NCI-H345 (cell line): ENCODE data around the gene LSAMP.
"Not testable (repeated sequence)": the region's sequence is repeated elsewhere in the genome, so short reads cannot be mapped to it uniquely, and the experiment has no call there.

Experiments used
- DNase-seq: peaks from one replicate; lab custom pipeline; 2025; lab: John Stamatoyannopoulos, UW

The LSAMP gene

DNA sequence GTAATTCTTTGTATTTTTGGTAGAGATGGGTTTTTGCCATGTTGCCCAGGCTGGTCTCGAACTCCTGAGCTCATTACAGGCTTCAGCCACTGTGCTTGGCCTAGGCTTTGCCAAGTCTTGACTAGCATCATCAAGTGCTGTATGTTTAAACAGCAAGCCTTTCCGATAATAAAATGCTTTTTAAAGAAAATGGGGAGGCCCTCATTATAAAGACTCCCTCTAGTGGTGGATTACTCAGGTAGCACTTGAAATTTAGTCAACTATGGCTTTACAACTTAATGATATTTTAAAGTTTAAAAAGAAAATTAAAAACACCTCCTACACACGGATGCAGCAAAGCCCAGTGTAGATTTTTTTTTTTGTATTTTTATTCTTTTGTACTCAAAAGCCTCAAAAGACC, 608.3 kb downstream of the LSAMP start:
- DNase-seq = no peak

DNA sequence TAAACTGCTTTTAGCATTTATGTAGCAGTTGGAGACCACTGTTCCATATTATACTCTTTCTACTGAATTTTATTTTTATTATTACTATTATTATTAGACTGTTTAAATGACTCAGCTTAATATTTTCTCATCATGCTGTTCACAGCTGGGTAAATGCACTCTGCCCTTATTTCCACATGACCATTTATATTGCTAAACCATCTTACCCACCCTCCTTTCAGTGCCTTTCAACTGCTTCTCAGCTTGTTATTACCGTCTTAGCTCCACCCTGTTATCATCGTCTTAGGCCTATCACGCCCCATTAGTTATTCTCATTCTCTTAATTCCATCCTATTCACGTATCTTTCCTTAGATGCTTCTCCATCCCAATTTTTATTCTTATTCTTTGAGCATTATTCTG, 609.3 kb downstream of the LSAMP start:
- no peak for DNase-seq

DNA sequence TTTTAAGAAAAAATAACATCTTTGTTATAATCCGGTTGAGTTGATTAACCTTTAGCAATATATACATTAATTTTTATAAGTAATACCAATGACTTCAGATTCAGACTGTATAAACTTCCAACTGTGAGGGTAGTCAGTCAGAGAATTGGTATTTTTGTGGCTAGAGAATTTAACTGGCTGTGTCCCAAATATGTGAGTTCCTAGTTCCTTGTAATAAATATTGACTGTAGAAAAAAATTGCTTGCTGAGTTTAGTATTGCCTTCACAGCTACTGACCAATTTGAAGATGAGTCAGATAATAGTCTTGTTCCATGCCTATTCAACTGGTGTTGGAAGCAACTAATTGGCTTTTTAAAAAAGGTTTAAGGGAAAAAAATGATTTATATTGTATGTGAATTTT, 611.2 kb downstream of the LSAMP start:
- DNase-seq = no peak

DNA sequence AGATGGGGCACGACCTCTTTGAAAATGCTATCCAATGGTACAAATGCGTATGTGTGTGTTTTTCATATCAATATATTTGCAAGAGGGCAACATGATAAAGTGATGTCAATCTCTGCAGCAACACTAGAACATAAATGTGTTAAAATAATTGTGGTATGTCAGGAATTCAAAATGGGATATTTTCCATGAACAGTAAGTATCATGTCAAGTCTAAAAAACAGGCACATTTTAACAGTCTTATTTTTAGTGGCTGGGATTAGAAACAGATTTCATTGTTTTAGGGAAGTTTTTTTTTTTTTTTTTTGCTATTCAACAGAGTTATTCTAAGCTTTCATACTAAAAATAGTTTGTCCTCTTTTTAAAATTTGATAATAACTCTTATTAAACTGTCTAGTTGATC, 612.2 kb downstream of the LSAMP start:
- no peak for DNase-seq

DNA sequence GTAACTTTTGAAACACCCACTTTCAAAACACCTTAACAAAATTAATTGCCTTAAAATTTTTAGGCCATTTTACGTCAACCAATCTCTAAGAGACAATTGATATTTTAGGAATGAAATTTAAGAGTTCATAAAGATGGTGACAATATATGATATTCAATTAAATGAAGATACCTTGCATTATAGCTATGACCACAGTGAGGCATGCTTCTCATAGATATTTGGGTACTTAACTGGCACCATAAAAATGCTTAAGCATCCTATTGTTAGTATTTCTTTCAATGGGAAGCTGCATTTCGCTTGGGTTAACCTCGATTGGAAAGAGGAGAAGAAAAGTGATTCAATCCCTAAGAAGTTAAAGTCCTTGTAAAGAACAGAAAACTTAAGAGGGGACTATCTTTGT, 613.0 kb downstream of the LSAMP start:
- DNase-seq = no peak

DNA sequence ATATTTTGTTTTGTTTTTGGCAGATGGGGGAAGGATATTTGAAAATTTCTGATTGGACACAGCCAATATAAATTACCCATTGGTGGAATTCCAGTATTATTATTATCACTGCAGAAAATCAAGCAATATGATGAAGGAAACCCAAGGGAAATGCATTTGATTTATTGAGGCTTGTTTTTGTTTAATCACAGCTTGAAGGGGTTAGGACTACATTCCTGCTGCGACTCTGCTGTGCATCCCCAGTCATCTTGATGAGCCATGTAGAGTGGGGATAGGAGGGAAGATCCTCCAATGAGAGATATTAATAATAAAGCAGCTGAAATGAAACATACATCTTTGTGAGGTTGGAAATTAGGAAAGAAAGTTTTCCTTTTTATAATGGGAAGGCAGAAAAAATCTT, 613.4 kb downstream of the LSAMP start:
- DNase-seq = no peak

DNA sequence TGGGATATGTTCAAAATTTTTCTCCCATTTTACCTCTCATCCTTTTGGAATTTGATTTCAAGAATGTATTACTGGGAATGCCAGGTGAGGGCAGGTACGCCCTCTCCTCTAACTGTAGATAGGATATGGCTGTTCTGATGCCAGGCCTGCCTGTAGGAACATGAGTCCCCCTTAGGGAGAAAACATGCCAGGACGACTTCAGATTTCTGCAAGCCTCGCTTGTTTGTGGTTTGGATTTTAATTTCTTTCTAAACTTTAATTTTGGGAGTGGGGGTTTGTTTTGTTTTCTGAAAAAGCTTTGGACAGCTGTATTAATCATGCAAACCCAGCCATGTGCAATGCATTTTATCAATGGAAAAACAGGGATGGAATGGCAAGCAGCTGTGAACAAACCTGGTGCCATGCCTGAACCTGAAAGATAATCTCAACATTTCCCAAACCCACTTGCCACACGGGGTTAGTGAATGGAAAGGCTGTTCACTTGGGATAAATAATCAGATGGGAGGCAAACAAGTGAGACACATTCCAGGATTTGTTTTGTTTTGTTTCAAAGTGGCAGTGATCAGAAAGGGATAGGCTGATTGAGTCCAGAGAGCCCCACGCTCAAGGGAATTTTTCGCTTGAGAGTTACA, 614.4 kb downstream of the LSAMP start:
- no peak for DNase-seq

DNA sequence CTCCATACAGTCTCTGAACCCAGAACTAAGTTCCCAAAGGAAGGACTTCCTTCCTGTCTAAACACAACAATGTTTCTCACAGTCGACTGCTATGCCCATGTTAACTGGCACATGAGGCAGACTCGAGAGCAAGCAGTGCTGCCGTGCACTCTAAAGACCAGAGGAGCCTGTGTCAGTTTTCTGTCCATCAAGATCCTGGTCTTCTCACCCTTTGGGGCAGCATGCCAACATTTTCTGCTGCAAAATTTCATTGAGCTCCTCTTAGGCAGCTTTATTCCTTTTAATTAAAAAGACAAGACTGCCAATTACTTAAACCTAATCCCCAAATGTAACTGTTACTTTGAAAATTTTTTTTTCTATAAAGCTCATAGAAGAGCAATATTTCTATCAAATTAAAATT, 616.9 kb downstream of the LSAMP start:
- DNase-seq = no peak

DNA sequence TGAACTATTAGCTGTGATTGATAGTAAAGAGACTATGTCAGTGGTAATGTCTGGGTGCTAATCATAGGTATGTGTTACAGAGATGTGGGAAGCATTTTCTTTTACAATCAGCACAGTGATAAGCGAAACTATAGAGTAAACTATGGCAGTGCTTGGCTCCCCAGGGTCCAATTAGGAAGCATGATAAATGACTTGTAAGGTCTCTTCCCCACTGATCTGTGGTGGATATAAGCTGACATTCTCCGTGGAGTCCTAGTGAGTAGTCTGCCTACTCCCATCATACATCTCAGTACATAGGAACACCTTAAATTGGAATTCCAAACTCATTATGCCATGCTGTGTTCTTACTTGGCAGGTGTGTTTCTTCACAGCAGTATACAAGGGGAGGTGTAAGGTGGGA, 617.8 kb downstream of the LSAMP start:
- no peak for DNase-seq

DNA sequence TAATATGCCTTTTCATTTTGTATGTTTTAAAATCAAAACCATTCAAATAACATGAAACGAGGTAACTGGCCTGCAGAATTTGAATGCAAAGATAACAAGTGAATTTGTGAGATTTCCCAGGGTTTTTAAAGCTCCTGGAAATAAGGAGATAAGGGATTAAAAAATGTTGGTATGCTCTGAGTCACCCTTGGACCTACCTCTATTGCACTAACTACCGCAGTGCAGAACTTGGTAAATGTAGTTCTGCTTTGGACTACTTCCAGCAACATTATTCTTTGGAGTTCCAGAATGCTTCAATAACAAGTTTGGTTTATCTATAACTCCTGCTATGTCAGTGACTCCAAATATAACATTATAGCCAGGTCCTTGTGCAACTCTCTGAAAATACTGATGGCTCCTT, 620.2 kb downstream of the LSAMP start:
- DNase-seq = no peak

DNA sequence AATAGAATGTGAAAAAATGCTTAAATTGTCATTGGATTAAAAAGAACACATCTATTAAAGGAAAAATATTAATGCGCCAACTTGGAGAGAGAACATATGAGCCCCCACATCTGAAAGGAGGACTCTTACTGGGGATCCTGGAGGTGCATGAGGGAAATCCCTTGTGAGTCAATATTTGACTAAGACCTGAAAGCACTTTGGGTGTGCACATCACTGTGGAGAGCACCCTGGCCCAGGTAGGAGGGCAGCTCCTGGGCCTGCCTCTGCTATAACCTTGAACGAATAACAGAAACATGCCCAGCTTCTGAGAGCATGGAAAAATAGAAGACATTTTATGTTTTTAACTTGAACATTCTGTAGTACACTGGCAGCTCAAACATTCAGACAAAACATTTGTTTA, 622.2 kb downstream of the LSAMP start:
- DNase-seq = no peak

DNA sequence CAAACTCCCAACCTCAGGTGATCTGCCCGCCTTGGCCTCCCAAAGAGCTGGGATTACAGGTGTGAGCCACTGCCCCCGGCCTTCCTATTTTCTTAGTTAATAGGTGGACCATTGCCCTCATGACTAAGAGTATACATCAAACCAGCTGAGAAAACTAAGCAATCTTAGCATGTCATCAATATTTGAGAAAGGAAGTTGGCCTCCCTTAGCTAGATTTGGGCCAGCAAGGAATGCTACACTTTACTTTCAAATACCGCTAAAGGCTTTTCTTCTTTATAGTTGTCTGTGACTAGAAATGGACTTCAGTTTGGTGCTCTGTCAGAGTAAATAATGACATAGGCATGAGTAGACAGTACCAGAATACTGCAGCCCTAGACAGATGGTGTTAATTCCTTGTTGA, 622.7 kb downstream of the LSAMP start:
- DNase-seq = no peak

DNA sequence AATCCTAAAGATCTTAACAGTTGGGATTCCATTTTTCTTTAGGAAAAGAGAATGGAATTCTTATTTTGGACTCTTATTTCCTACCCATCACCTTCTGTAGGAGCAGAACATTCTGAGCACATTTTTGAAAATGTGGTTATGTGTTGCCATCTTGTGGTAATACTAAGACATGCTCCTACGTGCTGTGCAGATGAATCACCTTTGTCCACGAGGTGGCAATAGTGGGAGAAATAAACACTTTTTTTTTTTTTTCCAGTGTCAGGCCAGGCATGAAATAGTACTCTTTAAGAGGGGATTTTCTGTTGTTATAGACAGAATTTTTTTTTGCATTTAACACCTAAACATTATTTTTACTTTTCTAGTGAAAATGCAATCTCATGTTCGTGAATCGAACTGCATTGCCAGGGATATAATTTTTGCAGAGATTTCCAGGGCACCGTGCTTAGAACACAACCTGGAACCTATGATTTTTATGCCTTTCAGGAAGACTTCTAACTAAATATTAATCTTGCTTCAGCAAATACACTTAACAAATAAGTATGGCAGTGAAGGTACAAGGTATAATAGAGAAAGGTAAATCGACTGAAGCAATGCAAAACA, 625.4 kb downstream of the LSAMP start:
- peak; percentile 70 for DNase-seq

DNA sequence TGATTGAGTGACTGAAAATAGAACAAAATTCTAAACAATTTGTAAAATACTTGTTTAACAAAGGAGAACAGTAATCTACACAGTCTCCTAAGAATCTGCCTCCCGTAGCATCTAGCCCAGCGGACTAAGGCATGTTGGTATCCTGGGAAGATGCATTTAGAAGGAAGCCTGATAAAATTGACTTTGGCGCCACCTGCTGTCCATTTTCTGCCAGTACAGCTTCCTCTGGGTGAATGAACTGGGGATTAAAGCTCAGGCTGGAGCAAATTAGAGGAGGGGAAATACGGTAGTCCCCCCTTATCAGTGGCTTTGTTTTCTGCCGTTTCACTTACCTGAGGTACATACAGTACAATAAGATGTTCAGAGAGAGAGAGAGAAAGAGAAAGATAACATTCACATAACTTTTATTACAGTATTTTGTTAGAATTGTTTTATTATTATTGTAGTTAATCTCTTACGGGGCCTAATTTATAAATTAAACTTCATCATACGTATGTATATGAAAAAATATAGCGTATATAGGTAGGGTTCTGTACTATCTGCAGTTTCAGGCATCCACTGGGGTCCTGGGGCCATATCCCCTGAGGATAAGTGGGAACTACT, 630.4 kb downstream of the LSAMP start:
- DNase-seq = peak; percentile 49

DNA sequence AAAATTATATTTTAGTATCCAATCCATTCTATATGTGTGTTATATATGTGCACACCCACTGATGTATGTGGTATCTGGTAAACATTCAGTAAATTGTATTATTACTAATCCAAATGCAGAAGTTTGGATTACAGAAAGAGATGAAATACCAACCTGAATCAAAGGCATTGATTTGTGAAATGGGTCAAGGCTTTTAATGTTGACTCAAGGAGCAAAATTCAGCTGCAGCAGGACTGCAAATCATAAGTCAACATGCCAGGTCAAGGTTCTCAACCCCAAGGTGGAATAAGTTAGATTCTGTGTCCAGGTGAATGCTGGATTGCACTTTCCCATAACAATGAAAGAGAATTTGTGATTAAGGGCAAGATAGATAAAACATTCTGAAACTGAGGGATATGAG, 631.3 kb downstream of the LSAMP start:
- DNase-seq = no peak

DNA sequence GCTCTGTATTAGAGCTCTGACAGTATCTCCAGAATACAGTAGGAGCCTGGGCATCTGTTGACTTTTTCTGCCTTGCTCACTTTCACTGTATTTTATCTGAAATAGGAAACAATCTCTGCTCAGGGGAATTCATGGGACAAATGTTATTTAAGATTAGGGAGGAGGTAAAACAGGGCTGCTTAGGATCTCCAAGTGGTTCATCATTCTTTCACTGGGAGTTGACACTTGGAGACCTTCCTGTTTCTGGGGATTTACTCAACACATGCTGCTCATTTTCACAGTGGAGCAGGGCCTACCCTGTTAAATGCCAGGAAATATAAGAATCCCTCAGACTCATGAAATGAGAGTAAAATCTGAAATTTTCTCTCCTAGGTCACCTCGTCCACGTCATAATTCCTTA, 636.5 kb downstream of the LSAMP start:
- DNase-seq = no peak

DNA sequence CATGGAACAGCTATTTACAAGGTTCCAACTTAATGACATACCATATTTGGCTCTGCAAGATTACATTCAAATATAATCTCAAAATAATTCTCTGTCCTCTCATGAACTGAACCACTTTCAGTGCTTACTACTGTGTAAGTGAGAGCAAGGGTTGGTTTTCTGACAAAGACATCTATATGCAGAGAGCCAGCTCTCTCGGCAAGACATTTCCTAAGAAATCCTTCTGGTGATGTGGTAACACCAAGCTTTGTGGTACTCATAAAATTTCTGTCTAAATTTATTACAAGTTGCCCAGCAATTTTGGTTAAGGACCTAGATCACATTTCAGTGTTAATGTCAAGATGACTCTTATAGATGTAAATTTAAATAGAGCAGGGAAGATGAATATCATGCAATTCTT, 637.0 kb downstream of the LSAMP start:
- no peak for DNase-seq

DNA sequence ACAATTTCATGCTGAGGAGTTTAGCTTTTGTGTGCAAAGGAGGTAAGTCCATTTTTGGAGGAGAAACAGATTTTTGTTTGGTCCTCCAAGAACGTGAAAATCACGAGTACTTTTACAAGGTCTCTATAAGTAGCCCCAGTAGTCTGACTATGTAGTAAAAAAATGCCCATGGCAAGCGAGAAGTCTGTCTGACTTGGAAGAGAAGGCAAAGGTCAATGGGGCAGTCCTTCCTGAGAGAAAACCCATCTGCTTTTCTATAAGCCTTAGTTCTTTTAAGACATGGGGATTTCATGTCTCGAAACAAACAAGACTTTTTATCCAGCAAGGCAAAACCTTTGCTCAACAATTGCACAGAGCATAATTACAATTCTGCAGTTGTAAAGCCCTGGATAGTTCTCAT, 638.8 kb downstream of the LSAMP start:
- no peak for DNase-seq

DNA sequence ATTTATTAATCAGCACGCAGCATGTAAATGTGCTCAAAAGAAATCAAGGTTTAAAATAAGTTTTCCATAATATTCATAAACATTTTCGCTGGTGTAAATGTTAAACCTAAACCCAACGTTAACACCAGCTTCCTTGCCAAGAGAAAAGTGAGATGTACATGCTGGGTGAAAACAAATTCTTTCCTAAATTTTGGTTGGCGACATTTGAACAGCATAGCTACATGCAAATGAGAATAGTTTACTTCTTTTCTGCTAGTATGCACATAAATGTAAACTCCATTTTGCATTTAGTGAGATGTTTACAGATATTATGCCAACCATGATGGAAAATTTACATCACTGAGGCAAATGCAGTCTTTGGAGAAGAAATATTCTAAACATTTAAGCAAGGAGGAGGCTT, 639.8 kb downstream of the LSAMP start:
- no peak for DNase-seq

DNA sequence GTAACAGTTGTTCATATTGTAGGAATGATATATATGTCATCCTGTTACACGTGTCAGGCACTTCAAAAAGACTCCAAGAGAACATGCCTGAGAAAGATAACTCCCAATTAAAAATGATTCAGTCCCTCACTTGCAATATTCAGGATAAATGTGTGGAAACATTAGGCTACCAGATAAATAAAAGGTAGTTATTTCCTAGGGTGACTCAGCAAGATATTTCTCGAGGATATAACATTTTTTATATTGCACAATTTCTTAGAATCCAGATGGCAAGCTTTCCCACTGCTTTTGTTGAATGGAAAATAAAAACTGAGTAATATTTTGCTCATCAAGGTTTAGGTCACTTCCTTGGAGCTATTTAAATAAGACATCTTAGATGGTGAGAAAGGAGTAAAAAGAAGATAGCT, 640.6 kb downstream of the LSAMP start:
- DNase-seq = no peak

DNA sequence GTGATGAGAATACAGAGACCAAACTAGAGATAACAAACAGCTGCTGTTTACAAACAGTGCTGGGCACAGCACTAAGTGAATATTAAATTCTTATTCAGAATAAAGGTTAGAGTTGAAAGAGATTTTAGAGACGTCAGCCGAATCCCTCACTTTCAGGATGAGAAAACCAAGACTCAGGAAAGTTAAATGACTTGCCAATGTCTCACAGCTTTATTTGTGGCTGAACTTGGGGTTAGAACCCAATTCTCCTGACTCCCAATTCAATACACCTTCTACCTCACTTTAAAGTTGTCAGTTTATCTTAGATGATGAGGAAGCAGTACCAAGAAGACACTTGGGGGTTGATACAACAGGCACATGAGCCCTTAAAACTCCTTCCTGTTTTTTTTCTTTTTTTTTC, 641.1 kb downstream of the LSAMP start:
- no peak for DNase-seq

DNA sequence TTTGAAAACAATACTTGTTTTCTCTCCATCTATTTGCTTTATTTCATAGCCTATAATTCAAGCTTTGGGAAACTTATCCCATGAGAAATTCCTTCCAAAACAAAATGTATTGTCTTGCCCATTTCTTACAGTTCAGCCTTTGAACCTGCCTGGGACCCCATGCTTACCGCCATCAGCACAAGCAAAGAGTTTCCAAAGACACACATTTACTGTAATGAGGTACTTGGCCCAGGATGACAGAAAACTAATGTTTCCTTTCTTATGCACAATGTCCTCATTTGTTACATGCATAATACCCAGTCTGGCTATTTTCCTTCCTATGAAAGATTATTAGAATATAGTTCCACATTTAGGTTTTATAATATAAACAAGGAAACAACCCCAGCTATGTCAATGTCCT, 641.6 kb downstream of the LSAMP start:
- DNase-seq = no peak

DNA sequence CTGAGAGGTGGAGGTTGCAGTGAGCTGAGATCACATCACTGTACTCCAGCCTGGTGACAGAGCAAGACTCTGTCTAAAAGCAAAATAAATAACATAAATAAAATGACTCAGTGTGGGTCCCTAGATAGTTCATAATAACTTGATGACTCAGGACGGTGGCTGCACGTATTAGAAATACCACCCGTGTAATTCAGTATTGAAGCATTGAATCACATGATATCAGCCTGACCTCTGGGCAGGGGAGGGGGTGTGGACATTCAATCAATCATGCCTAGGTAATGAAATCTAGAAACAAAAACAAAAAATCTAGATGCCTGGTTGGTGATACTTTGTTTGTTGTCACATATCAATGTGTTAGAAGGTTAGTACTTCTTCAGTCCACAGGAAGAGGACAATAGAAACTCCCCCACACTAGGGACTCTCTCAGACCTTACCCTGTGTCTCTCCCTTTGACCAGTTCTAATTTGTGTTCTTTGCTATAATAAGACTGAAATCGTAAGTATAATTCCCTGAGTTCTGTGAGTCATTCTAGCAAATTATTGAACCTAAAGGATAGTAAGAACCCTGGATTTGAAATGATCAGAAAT, 644.7 kb downstream of the LSAMP start:
- no peak for DNase-seq

DNA sequence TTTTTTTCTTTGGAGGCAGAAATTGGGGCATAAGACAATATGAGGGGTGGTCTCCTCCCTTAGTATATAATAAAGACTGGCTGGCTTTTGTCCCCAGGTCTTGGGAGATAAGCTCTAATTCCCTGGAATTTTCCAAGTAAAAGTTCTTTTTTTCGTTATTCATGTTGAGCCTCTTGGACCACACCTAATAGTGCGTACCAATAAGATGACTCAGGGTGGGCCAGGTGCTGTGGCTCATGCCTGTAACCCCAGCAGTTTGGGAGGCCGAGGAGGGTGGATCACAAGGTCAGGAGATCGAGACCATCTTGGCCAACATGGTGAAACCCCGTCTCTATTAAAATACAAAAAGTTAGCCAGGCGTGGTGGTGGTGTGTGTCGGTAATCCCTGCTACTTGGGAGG, 645.2 kb downstream of the LSAMP start:
- DNase-seq = not testable (repeated sequence)
